Ovary (tissue), 9 donors: Measurements from ENCODE around the gene ANKLE2. TPM values are rescaled to one million over a fixed set of nuclear protein-coding genes. Genes with fewer than 3 reads are reported as not detected.

Experiments used
- DNase-seq, 5 donors: peaks; one replicate each; pipeline ENCODE4 v3.0.0-alpha.2; 2019 to 2020
- H3K27ac ChIP-seq, 2 donors: fragments of 200-600 bp; one replicate each; pipeline versions ENCODE4 v1.5.1 to v1.8.0; 2019 to 2022
- H3K27me3 ChIP-seq: fragments of 200-600 bp; one replicate; pipeline ENCODE4 v1.8.0; 2022
- H3K36me3 ChIP-seq: fragments of 200-600 bp; sonication (generic); one replicate; pipeline ENCODE4 v1.5.1; 2019
- H3K4me1 ChIP-seq: one replicate; pipeline ENCODE4 v1.8.1; 2013; ENCODE audit warnings: mild to moderate bottlenecking, moderate library complexity; ENCODE audit not compliant: insufficient read depth
- H3K4me3 ChIP-seq: fragments of 200-600 bp; sonication (generic); one replicate; pipeline ENCODE4 v1.5.1; 2017
- H3K9me3 ChIP-seq, 2 donors: fragments of 200-600 bp in 1 of 2; sonication (generic) in 1 of 2; one replicate each; pipeline versions ENCODE4 v1.5.1 to v1.8.1; 2013 to 2019; ENCODE audit warnings: mild to moderate bottlenecking in 1 of 2, moderate library complexity in 1 of 2
- CTCF ChIP-seq, 3 donors: fragments of 450-650 bp in 2 of 3; fragments of 200-600 bp in 1 of 3; IDR thresholded peaks; one replicate each; pipeline versions ENCODE4 v1.5.1 to v1.8.0; 2016 to 2022; ENCODE audit warnings: antibody characterized with exemption in 3 of 3, mild to moderate bottlenecking in 1 of 3
- EP300 ChIP-seq: sonication (generic); formaldehyde crosslinking; IDR thresholded peaks from one replicate; pipeline ENCODE4 v1.6.1; 2017; ENCODE audit warnings: antibody characterized with exemption
- POLR2A ChIP-seq: fragments of 450-650 bp; IDR thresholded peaks from one replicate; pipeline ENCODE4 v1.6.1; 2017; ENCODE audit warnings: antibody characterized with exemption, mild to moderate bottlenecking, moderate library complexity
- WGBS, 3 donors: extraction: QIAGEN DNeasy Blood & Tissue Kit in 1 of 3; methylation state at CpG; one replicate each; pipeline versions ENCODE4 v1.1.5 to v1.1.7; 2013 to 2017; 5-methylcytosine and 5-hydroxymethylcytosine counted together
- intact Hi-C, 4 donors: fragments of 100-400 bp; cut with DNase I; formaldehyde crosslinking; loops; one replicate each; pipeline versions ENCODE4 v1.11.0 to v1.15.1; 2022 to 2023
- polyA plus RNA-seq, 2 donors: library from polyadenylated mRNA; stranded (reverse); fragments of 200-250 nt in 1 of 2; fragments of 350-450 nt in 1 of 2; fragmentation: Illumina TruSeq in 1 of 2; extraction: RNeasy Lipid Tissue Mini Kit (QIAGEN cat#74804) in 1 of 2; gene quantifications; one replicate each; pipeline ENCODE4 v1.2.3, GENCODE V29; 2013 to 2014
- total RNA-seq, 7 donors: library from RNA; depleted of rRNA in 2 of 7; stranded (reverse); fragments of >200 nt in 2 of 7; fragmentation: NEBNext Ultra II Directional in 3 of 7; extraction: Animal tissue kit (Norgen Biotek cat#: 25700) in 3 of 7; gene quantifications; one replicate each; pipeline versions ENCODE4 v1.1.0 to v1.2.4, GENCODE V29; 2016 to 2023
- donor health status: DM: no; HTN: no; CAD: no; lungs with moderate emphysema.
- donor health status: DM: no; HTN: no; CAD: no.
- donor health status: Bipolar disorder and iron deficiency.
- donor health status: DM: yes; HTN: yes; CAD: no.
- donor health status: DM: no; HTN: no; CAD: no.
- donor health status: DM: yes; HTN: yes; CAD: no.

The ANKLE2 gene
- total and polyA plus RNA-seq, 9 donors = 30.5 to 82.0 (median 43.2) TPM

- 41 to 57% (median 42%) methylated on average over 27 of the region's 27 CpGs for WGBS, 3 donors
- DNase-seq = no peak
- Histone ChIP-seq H3K9me3 (no peaks in the 10 kb centered on the region), H3K36me3 (no peaks in the 10 kb centered on the region), H3K27ac (no peak overlapping the region), H3K4me1 (peaks cover 10% of the 10 kb centered on the region), H3K27me3 (no peaks in the 10 kb centered on the region), H3K4me3 (no peak overlapping the region)
- TF ChIP-seq CTCF (IDR thresholded peaks at IDR 0.05) = no peak
- TF ChIP-seq EP300 = no peak
- TF ChIP-seq POLR2A = no peak
- intact Hi-C loops = no loop called here
Measured at GRCh38 chr12:132766380-132767085, 4.9 kb upstream of the ANKLE2 start.

- Histone ChIP-seq H3K9me3 (no peaks in the 10 kb centered on the region), H3K27ac (no peak overlapping the region), H3K27me3 (no peaks in the 10 kb centered on the region), H3K36me3 (no peaks in the 10 kb centered on the region), H3K4me3 (no peak overlapping the region), H3K4me1 (peaks cover 10% of the 10 kb centered on the region)
- no peak for TF ChIP-seq EP300
- no peak for TF ChIP-seq POLR2A
- no peak for TF ChIP-seq CTCF (IDR thresholded peaks at IDR 0.05)
- intact Hi-C loops = no loop called here
- DNase-seq = no peak
- WGBS, 3 donors = 72 to 82% (median 73%) methylated on average over 11 of the region's 11 CpGs
Measured at GRCh38 chr12:132765361-132765760, 3.7 kb upstream of the ANKLE2 start.

- H3K9me3 ChIP-seq = no peaks in the 10 kb centered on the region
- no peak for DNase-seq
- no peaks in the 10 kb centered on the region for H3K27me3 ChIP-seq
- TF ChIP-seq EP300 = no peak
- TF ChIP-seq CTCF (IDR thresholded peaks at IDR 0.05) = no peak
- TF ChIP-seq POLR2A = no peak
- H3K36me3 ChIP-seq = no peaks in the 10 kb centered on the region
- intact Hi-C loops = no loop called here
- WGBS, 3 donors = 93 to 97% (median 96%) methylated on average over 20 of the region's 20 CpGs
- peaks cover 13% of the 10 kb centered on the region for H3K4me1 ChIP-seq
- H3K4me3 ChIP-seq = no peak overlapping the region
- no peak overlapping the region for H3K27ac ChIP-seq
Measured at GRCh38 chr12:132764231-132764630, 2.6 kb upstream of the ANKLE2 start.

GRCh38 chr12:132761921-132762583 lies 420 bp upstream of the ANKLE2 start:
- H3K9me3 ChIP-seq = no peaks in the 10 kb centered on the region
- 0 to 1% (median 0%) methylated on average over 44 to 89 of the region's 89 CpGs for WGBS, 3 donors
- no peaks in the 10 kb centered on the region for H3K36me3 ChIP-seq
- peaks cover 10% of the 10 kb centered on the region for H3K4me1 ChIP-seq
- peak; percentile 83 to 92 (median 87) for DNase-seq
- peak overlapping the region; percentile 70 to 84 for H3K27ac ChIP-seq
- no peaks in the 10 kb centered on the region for H3K27me3 ChIP-seq
- intact Hi-C loops = no loop called here
- H3K4me3 ChIP-seq = peak overlapping the region; percentile 78
- TF ChIP-seq CTCF (IDR thresholded peaks at IDR 0.05) (peak in 2 of 3 donors; percentile 22 to 49), POLR2A (peak; percentile 31), EP300 (no peak)
